Activated CD8-positive, alpha-beta T cell treated with anti-CD3 and anti-CD28 coated beads, Interleukin-2, amount 10 ng/mL, durations not matched to agents 7 days and 5 days (primary cell): ENCODE data around the gene ALDH18A1. TPM values are rescaled to one million over a fixed set of nuclear protein-coding genes. Genes with fewer than 3 reads are reported as not detected.

Experiments
- ATAC-seq: fragments of 150-1000 bp; cut with Tn5 transposase; one replicate; pipeline ENCODE4 v1.10.0; 2021; ENCODE audit warnings: moderate library complexity
- CTCF ChIA-PET: fragments of 350-600 bp; sonication (Branson Sonifier 250); formaldehyde crosslinking; loops from one replicate; lab custom pipeline; 2021; ENCODE audit warnings: antibody characterized with exemption; lab: Charles Lee
- POLR2A ChIA-PET: fragments of 350-600 bp; sonication (Branson Sonifier 250); formaldehyde crosslinking; loops from one replicate; lab custom pipeline; 2021; ENCODE audit warnings: antibody characterized with exemption; lab: Charles Lee
- DNase-seq: peaks from one replicate; pipeline ENCODE4 v3.0.0-alpha.2; 2020
- H3K27ac Mint-ChIP-seq: one replicate; pipeline ENCODE4 v1.8.0; 2021; ENCODE audit warnings: mild to moderate bottlenecking, mixed read lengths
- H3K27me3 Mint-ChIP-seq: one replicate; pipeline ENCODE4 v1.8.0; 2021; ENCODE audit warnings: low read depth, mixed read lengths
- H3K36me3 Mint-ChIP-seq: one replicate; pipeline ENCODE4 v1.8.0; 2021; ENCODE audit warnings: low read depth, mixed read lengths
- H3K4me1 Mint-ChIP-seq: one replicate; pipeline ENCODE4 v1.8.0; 2021; ENCODE audit warnings: low read depth, mixed read lengths
- H3K4me3 Mint-ChIP-seq: one replicate; pipeline ENCODE4 v1.8.0; 2021; ENCODE audit warnings: mild to moderate bottlenecking, mixed read lengths
- H3K9me3 Mint-ChIP-seq: one replicate; pipeline ENCODE4 v1.8.0; 2022; ENCODE audit warnings: mixed read lengths; ENCODE audit not compliant: insufficient read depth
- total RNA-seq, 2 experiments: library from RNA; stranded (reverse); gene quantifications; one replicate each; pipeline ENCODE4 v1.2.3, GENCODE V29; 2021

Gene ALDH18A1
- total RNA-seq, 2 experiments from 2014 or later = 62.3 to 63.9 TPM

DNA sequence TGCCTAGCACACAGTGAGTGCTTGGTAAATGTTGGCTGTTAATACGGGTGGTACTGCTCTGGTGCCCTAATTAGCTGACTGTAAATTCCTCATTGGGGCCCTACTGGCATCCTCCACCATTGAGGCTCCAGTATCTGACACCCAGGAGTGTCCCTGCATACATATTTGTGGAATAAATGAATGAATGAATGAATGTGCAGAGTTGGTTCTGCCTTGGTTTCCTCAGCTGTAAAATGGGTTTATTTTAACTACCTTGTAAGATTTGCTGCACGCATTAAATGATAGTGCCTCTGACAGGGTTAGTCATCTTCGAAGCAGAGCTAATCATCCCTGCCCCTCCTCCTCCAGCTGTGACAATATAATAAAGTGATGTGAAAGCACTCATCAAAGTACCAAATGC is 45.8 kb downstream of the ALDH18A1 start:
- ChIA-PET POLR2A (no interaction called here), CTCF (no interaction called here)
- no peak overlapping the region for H3K27ac Mint-ChIP-seq
- no peaks in the 10 kb centered on the region for H3K4me1 Mint-ChIP-seq
- H3K27me3 Mint-ChIP-seq = no peaks in the 10 kb centered on the region
- no peak for ATAC-seq
- peaks cover 62% of the 10 kb centered on the region for H3K36me3 Mint-ChIP-seq
- H3K4me3 Mint-ChIP-seq = no peak overlapping the region
- no peak for DNase-seq
- H3K9me3 Mint-ChIP-seq = no peaks in the 10 kb centered on the region

DNA sequence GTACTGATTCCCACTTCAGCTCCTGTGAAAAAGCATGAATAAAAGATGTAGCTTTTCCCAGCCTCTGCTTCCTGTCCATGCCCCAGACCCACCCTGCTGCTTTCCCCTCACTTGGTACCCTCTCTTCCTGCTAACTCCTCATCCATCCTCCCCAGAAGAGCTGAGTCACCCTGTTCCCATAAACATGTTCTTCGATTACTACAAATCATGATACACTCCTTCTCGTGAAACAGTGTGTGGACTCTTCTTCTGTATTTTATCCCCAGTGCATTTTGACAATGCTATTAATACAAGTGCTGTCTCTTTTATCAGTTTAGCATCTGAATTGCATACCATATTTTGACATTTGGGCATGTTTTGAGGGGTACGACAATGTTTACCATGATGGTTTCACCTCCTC is 49.6 kb downstream of the ALDH18A1 start:
- H3K4me3 Mint-ChIP-seq = no peak overlapping the region
- no peaks in the 10 kb centered on the region for H3K4me1 Mint-ChIP-seq
- ATAC-seq (no peak), DNase-seq (no peak)
- ChIA-PET POLR2A (no interaction called here), CTCF (no interaction called here)
- H3K36me3 Mint-ChIP-seq = peaks cover 36% of the 10 kb centered on the region
- no peaks in the 10 kb centered on the region for H3K9me3 Mint-ChIP-seq
- no peaks in the 10 kb centered on the region for H3K27me3 Mint-ChIP-seq
- no peak overlapping the region for H3K27ac Mint-ChIP-seq

- H3K27ac Mint-ChIP-seq = no peak overlapping the region
- no peak overlapping the region for H3K4me3 Mint-ChIP-seq
- H3K36me3 Mint-ChIP-seq = peaks cover 25% of the 10 kb centered on the region
- no peaks in the 10 kb centered on the region for H3K4me1 Mint-ChIP-seq
- DNase-seq (no peak), ATAC-seq (no peak)
- no peaks in the 10 kb centered on the region for H3K9me3 Mint-ChIP-seq
- ChIA-PET POLR2A (no interaction called here), CTCF (interaction anchor here (1.4 to 5.4 kb wide), 3 partner anchors 175 to 260 kb away, joined by 3 to 34 read pairs (median 5); no protein-coding TSS in a partner anchor)
- no peaks in the 10 kb centered on the region for H3K27me3 Mint-ChIP-seq
These were observed 51.3 kb downstream of the ALDH18A1 start for GRCh38 chr10:95605163-95605562.

GRCh38 chr10:95604630-95605029 is 51.9 kb downstream of the ALDH18A1 start:
- H3K27me3 Mint-ChIP-seq = no peaks in the 10 kb centered on the region
- no peak overlapping the region for H3K27ac Mint-ChIP-seq
- POLR2A ChIA-PET = no interaction called here

GRCh38 chr10:95602382-95602781 is 54.1 kb downstream of the ALDH18A1 start:
- Mint-ChIP-seq H3K36me3 (peaks cover 10% of the 10 kb centered on the region), H3K9me3 (no peaks in the 10 kb centered on the region), H3K27me3 (peaks cover 3% of the 10 kb centered on the region), H3K4me1 (no peaks in the 10 kb centered on the region), H3K4me3 (no peak overlapping the region), H3K27ac (no peak overlapping the region)
- CTCF ChIA-PET = interaction anchor here (0.6 to 5.4 kb wide), 4 partner anchors 21 to 356 kb away, joined by 3 to 34 read pairs (median 11); no protein-coding TSS in a partner anchor
- POLR2A ChIA-PET = interaction anchor here (0.6 kb wide), 1 partner anchor 146 kb away, joined by 3 read pairs; no protein-coding TSS in a partner anchor
- no peak for DNase-seq
- ATAC-seq = no peak

More at GRCh38 chr10:95604630-95605029, 51.9 kb downstream of the ALDH18A1 start:
- CTCF ChIA-PET = interaction anchor here (0.8 to 5.4 kb wide), 4 partner anchors 89 to 358 kb away, joined by 4 to 34 read pairs (median 4); partner anchors contain the start of gene TCTN3
- no peaks in the 10 kb centered on the region for H3K4me1 Mint-ChIP-seq
- no peaks in the 10 kb centered on the region for H3K9me3 Mint-ChIP-seq
- DNase-seq (no peak), ATAC-seq (no peak)
- H3K36me3 Mint-ChIP-seq = peaks cover 22% of the 10 kb centered on the region
- H3K4me3 Mint-ChIP-seq = no peak overlapping the region

GRCh38 chr10:95601116-95601719 is 55.3 kb downstream of the ALDH18A1 start:
- ATAC-seq (peak; percentile 69), DNase-seq (peak; percentile 57)
- ChIA-PET POLR2A (no interaction called here), CTCF (interaction anchor here (0.8 to 5.4 kb wide), 5 partner anchors 14 to 226 kb away, joined by 3 to 34 read pairs (median 3); no protein-coding TSS in a partner anchor)
- Mint-ChIP-seq H3K27ac (no peak overlapping the region), H3K9me3 (no peaks in the 10 kb centered on the region), H3K27me3 (peaks cover 12% of the 10 kb centered on the region), H3K4me3 (no peak overlapping the region), H3K4me1 (no peaks in the 10 kb centered on the region), H3K36me3 (peaks cover 4% of the 10 kb centered on the region)

- POLR2A ChIA-PET = no interaction called here
- ATAC-seq (no peak), DNase-seq (no peak)
- H3K9me3 Mint-ChIP-seq = no peaks in the 10 kb centered on the region
- no peak overlapping the region for H3K27ac Mint-ChIP-seq
- CTCF ChIA-PET = interaction anchor here (2.8 to 3.1 kb wide), 2 partner anchors 170 to 225 kb away, joined by 21 to 25 read pairs; no protein-coding TSS in a partner anchor
- H3K4me3 Mint-ChIP-seq = no peak overlapping the region
- H3K27me3 Mint-ChIP-seq = peaks cover 17% of the 10 kb centered on the region
- H3K36me3 Mint-ChIP-seq = no peaks in the 10 kb centered on the region
- H3K4me1 Mint-ChIP-seq = no peaks in the 10 kb centered on the region
These were observed 56.4 kb downstream of the ALDH18A1 start for GRCh38 chr10:95600158-95600557.

DNA sequence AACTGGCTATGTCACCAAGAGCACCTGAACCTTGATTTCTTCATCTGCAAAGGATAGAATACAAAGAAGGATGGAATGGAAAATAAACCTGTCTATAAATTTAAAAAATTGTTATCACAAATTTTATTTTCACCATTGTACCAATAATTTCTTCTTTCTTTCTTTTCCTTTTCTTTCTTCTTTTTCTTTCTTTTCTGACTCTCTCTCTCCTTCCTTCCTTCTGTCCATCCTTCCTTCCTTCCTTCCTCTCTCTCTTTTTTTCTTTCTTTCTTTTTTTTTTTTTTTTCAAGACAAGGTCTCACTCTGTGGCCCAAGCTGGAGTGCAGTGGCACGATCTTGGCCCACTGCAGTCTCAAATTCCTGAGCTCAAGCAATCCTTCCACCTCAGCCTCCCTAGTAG is 58.7 kb downstream of the ALDH18A1 start:
- H3K36me3 Mint-ChIP-seq = no peaks in the 10 kb centered on the region
- CTCF ChIA-PET = interaction anchor here (0.8 to 3.1 kb wide), 2 partner anchors 152 to 167 kb away, joined by 3 to 21 read pairs; no protein-coding TSS in a partner anchor
- peaks cover 17% of the 10 kb centered on the region for H3K27me3 Mint-ChIP-seq
- no peak overlapping the region for H3K27ac Mint-ChIP-seq
- POLR2A ChIA-PET = no interaction called here
- H3K4me1 Mint-ChIP-seq = no peaks in the 10 kb centered on the region
- no peaks in the 10 kb centered on the region for H3K9me3 Mint-ChIP-seq
- DNase-seq (no peak), ATAC-seq (no peak)
- H3K4me3 Mint-ChIP-seq = no peak overlapping the region

DNA sequence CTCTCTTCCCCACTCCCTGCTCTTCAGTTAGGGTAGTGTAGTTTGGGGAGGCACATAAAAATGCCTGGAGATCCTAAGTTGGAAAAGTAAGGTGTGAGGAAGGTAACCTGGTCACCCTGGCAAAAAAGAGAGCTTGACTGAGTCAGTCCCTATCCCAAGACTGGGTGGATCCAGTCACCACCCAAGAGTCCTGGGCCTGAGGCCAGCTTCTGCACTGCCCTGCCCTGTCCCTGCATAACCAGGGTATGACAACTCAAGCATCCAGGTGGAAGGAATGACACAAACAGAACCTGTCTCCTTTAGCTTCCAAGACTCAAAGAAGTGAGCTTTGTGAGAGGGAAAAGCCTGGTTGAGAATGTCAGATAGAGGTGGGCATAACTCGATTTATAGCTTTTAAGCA is 68.5 kb downstream of the ALDH18A1 start:
- no peak for ATAC-seq
- H3K9me3 Mint-ChIP-seq = no peaks in the 10 kb centered on the region
- H3K36me3 Mint-ChIP-seq = no peaks in the 10 kb centered on the region
- CTCF ChIA-PET = no interaction called here
- H3K4me3 Mint-ChIP-seq = no peak overlapping the region
- POLR2A ChIA-PET = no interaction called here
- peaks cover 15% of the 10 kb centered on the region for H3K27me3 Mint-ChIP-seq
- no peak overlapping the region for H3K27ac Mint-ChIP-seq
- no peak for DNase-seq
- H3K4me1 Mint-ChIP-seq = no peaks in the 10 kb centered on the region

GRCh38 chr10:95579835-95580535 is 76.5 kb downstream of the ALDH18A1 start:
- Mint-ChIP-seq H3K4me3 (no peak overlapping the region), H3K27me3 (peaks cover 34% of the 10 kb centered on the region), H3K9me3 (no peaks in the 10 kb centered on the region), H3K27ac (no peak overlapping the region), H3K36me3 (no peaks in the 10 kb centered on the region), H3K4me1 (no peaks in the 10 kb centered on the region)
- CTCF ChIA-PET = interaction anchor here (1.2 to 1.3 kb wide), 2 partner anchors 9 to 206 kb away, joined by 3 to 4 read pairs; no protein-coding TSS in a partner anchor
- ATAC-seq (no peak), DNase-seq (no peak)
- POLR2A ChIA-PET = no interaction called here

GRCh38 chr10:95579292-95579691 is 77.2 kb downstream of the ALDH18A1 start:
- Mint-ChIP-seq H3K27me3 (peaks cover 34% of the 10 kb centered on the region), H3K27ac (no peak overlapping the region), H3K36me3 (no peaks in the 10 kb centered on the region), H3K9me3 (no peaks in the 10 kb centered on the region), H3K4me1 (no peaks in the 10 kb centered on the region), H3K4me3 (no peak overlapping the region)
- POLR2A ChIA-PET = no interaction called here
- DNase-seq (no peak), ATAC-seq (no peak)
- CTCF ChIA-PET = no interaction called here

- Mint-ChIP-seq H3K27me3 (peaks cover 39% of the 10 kb centered on the region), H3K36me3 (no peaks in the 10 kb centered on the region), H3K27ac (no peak overlapping the region), H3K4me3 (no peak overlapping the region), H3K9me3 (no peaks in the 10 kb centered on the region), H3K4me1 (no peaks in the 10 kb centered on the region)
- DNase-seq = no peak
- CTCF ChIA-PET = no interaction called here
- no peak for ATAC-seq
- POLR2A ChIA-PET = no interaction called here
These were observed 77.9 kb downstream of the ALDH18A1 start for GRCh38 chr10:95578619-95579018.
